Putamen (tissue), 1 donor: Measurements from ENCODE around the gene FBXL5.

Experiments used
- DNase-seq: peaks from one replicate; pipeline ENCODE4 v3.0.0-alpha.2; 2016; ENCODE audit warnings: low spot score

The FBXL5 gene

GRCh38 chr4:15558561-15558960 is 96.6 kb downstream of the FBXL5 start:
- no peak for DNase-seq

GRCh38 chr4:15557786-15558550 is 97.2 kb downstream of the FBXL5 start:
- no peak for DNase-seq

DNA sequence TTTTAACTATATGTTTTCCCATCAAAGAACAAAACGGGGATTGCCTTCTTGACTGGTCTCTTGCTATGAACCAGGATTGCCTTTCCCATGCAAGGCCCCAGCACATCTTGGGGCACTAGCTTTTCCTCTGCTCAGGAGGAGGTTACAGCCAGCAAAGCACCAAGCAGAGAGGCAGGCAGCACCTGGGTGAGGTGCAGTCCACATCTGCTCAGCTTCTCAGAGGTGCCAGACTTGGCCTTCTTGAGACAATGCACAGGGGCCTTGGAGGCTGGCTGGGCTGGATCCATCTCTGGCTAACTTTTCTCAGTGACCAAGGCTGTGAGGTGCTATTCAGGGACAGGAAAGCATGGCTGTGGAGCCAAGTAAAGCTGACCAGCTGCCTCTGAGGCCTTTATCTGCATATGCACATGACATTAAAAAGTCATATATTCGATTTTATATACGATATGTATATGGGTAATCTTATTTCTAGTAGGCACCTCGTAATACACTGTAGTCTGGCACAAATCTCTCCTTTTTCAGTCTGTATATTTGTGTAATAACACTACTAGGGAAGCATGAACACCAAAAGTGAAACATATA is 98.6 kb downstream of the FBXL5 start:
- DNase-seq = no peak
